CD14-positive monocyte (primary cell): ENCODE results near the gene MAPK7. TPM values are rescaled to one million over a fixed set of nuclear protein-coding genes. Genes with fewer than 3 reads are reported as not detected.

Experiments used
- DNase-seq, 3 donors: peaks; one replicate each; pipeline ENCODE4 v3.0.0-alpha.2; 2011 to 2022
- H2AFZ ChIP-seq: 2 replicates; pipeline ENCODE4 v1.6.0; 2012; ENCODE audit warnings: mild to moderate bottlenecking, low read depth, low read length, inconsistent platforms; ENCODE audit not compliant: insufficient read depth, poor library complexity, severe bottlenecking
- H3K27ac ChIP-seq, 2 donors: 1 replicate in 1 of 2; 2 replicates in 1 of 2; pipeline ENCODE4 v1.5.1; 2012 to 2013; ENCODE audit warnings: low read length in 2 of 2, control low read depth in 1 of 2, inconsistent platforms in 1 of 2, low read depth in 1 of 2, mild to moderate bottlenecking in 1 of 2
- H3K27me3 ChIP-seq, 2 donors: one replicate each; pipeline versions ENCODE4 v1.6.0 to v1.6.1; 2011 to 2013; ENCODE audit warnings: low read length in 2 of 2; ENCODE audit not compliant: control insufficient read depth in 2 of 2, insufficient read depth in 2 of 2
- H3K36me3 ChIP-seq, 2 donors: replicated peaks in 1 of 2; 1 replicate in 1 of 2; 2 replicates in 1 of 2; pipeline versions ENCODE4 v1.5.1 to v1.6.1; 2012 to 2013; ENCODE audit warnings: low read length in 2 of 2, control low read depth in 1 of 2, inconsistent platforms in 1 of 2, mild to moderate bottlenecking in 1 of 2; ENCODE audit not compliant: insufficient read depth in 2 of 2, control insufficient read depth in 1 of 2
- H3K4me1 ChIP-seq, 2 donors: 1 replicate in 1 of 2; 2 replicates in 1 of 2; pipeline versions ENCODE4 v1.5.1 to v1.6.1; 2012 to 2013; ENCODE audit warnings: low read length in 2 of 2, control low read depth in 1 of 2, inconsistent platforms in 1 of 2, mild to moderate bottlenecking in 1 of 2, moderate library complexity in 1 of 2; ENCODE audit not compliant: insufficient read depth in 2 of 2, control insufficient read depth in 1 of 2
- H3K4me2 ChIP-seq: replicated peaks from 2 replicates; pipeline ENCODE3; 2012; ENCODE audit warnings: low read length, moderate library complexity, mild to moderate bottlenecking; ENCODE audit not compliant: poor library complexity, severe bottlenecking; ENCODE audit errors: extremely low read depth
- H3K4me3 ChIP-seq, 3 experiments: fragments of 200-600 bp in 1 of 3; sonication (generic) in 1 of 3; replicated peaks in 1 of 3; 1 replicate in 2 of 3; 2 replicates in 1 of 3; pipeline ENCODE4 v1.5.1; 2011 to 2013; ENCODE audit warnings: low read length in 3 of 3, mild to moderate bottlenecking in 3 of 3, control low read depth in 2 of 3, low read depth in 2 of 3, inconsistent platforms in 1 of 3, moderate library complexity in 1 of 3
- H3K79me2 ChIP-seq: 2 replicates; pipeline ENCODE4 v1.6.0; 2012; ENCODE audit warnings: mild to moderate bottlenecking, control low read depth, inconsistent platforms, low read length, moderate library complexity; ENCODE audit not compliant: insufficient read depth
- H3K9ac ChIP-seq: 2 replicates; pipeline ENCODE4 v1.6.0; 2017; ENCODE audit warnings: low read length, mild to moderate bottlenecking; ENCODE audit not compliant: insufficient read depth, poor library complexity, severe bottlenecking
- H3K9me3 ChIP-seq, 2 donors: replicated peaks in 1 of 2; 1 replicate in 1 of 2; 2 replicates in 1 of 2; pipeline versions ENCODE4 v1.5.1 to v1.6.1; 2012 to 2013; ENCODE audit warnings: low read length in 2 of 2, control low read depth in 1 of 2; ENCODE audit not compliant: control insufficient read depth in 1 of 2, insufficient read depth in 1 of 2
- H4K20me1 ChIP-seq: 2 replicates; pipeline ENCODE4 v1.6.0; 2012; ENCODE audit warnings: mild to moderate bottlenecking, low read length, control low read depth, moderate library complexity; ENCODE audit not compliant: insufficient read depth
- H3K27ac Mint-ChIP-seq, 7 donors: one replicate each; pipeline ENCODE4 v1.8.0; 2020; ENCODE audit warnings: mild to moderate bottlenecking in 7 of 7, mixed read lengths in 7 of 7, moderate library complexity in 6 of 7, inconsistent platforms in 2 of 7
- H3K27me3 Mint-ChIP-seq, 3 donors: one replicate each; pipeline ENCODE4 v1.8.0; 2021 to 2022; ENCODE audit warnings: low read depth in 3 of 3, mild to moderate bottlenecking in 3 of 3, mixed read lengths in 3 of 3, moderate library complexity in 3 of 3, inconsistent platforms in 1 of 3
- H3K36me3 Mint-ChIP-seq, 2 donors: one replicate each; pipeline ENCODE4 v1.8.0; 2020; ENCODE audit warnings: mixed read lengths in 2 of 2, inconsistent platforms in 1 of 2, mild to moderate bottlenecking in 1 of 2
- H3K4me1 Mint-ChIP-seq: one replicate; pipeline ENCODE4 v1.8.0; 2020; ENCODE audit warnings: mild to moderate bottlenecking, mixed read lengths
- H3K4me3 Mint-ChIP-seq, 2 donors: one replicate each; pipeline ENCODE4 v1.8.0; 2020; ENCODE audit warnings: mild to moderate bottlenecking in 2 of 2, mixed read lengths in 2 of 2, moderate library complexity in 1 of 2
- H3K9me3 Mint-ChIP-seq, 7 donors: one replicate each; pipeline ENCODE4 v1.8.0; 2020 to 2022; ENCODE audit warnings: mixed read lengths in 7 of 7, mild to moderate bottlenecking in 6 of 7, moderate library complexity in 6 of 7, inconsistent platforms in 2 of 7
- WGBS: methylation state at CpG from one replicate; pipeline ENCODE4 v1.1.5; 2013; ENCODE audit warnings: missing lambda C conversion rate; ENCODE audit not compliant: insufficient coverage; 5-methylcytosine and 5-hydroxymethylcytosine counted together
- intact Hi-C, 2 donors: fragments of 100-400 bp; cut with micrococcal nuclease; formaldehyde crosslinking; loops; one replicate each; pipeline versions ENCODE4 v1.15.0 to v1.15.1; 2023
- polyA plus RNA-seq, 3 donors: library from polyadenylated mRNA; depleted of rRNA in 1 of 3; unstranded in 2 of 3; stranded (reverse) in 1 of 3; fragments of 300-500 nt in 2 of 3; fragments of >200 nt in 1 of 3; fragmentation: Illumina TruSeq in 2 of 3; gene quantifications; 1 replicate in 2 of 3; 2 replicates in 1 of 3; pipeline ENCODE4 v1.2.3, GENCODE V29; 2012 to 2021
- TF ChIP-seq, protein P1 (sequence below): fragments of 200-600 bp; IDR thresholded peaks from one replicate; pipeline ENCODE4 v1.8.0; 2022; ENCODE audit warnings: antibody characterized with exemption, mild to moderate bottlenecking

MAPK7 gene
- polyA plus RNA-seq, 3 donors = 9.3 to 130 (median 10.0) TPM

DNA sequence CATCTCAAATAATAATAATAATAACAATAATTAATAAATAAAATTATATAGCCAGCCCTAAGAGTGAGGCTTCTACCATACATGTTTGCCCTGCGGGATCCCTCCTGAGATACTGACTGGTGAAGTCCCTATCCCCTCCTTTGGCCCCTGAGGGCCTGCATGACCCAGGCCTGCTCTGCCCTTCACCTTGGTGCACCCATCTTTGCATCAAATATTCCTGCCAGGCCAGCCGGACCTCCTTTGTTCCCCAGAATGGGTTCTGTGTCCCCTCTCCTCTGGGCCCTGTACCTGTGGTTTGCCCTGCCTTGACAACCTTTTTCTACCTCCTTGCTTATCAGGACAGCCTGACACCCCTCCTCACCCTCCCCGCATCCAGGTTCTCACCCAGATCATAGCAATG lies 30.8 kb downstream of the MAPK7 start:
- Mint-ChIP-seq H3K27ac (peak overlapping the region in 1 of 7 donors; percentile 63), H3K4me3 (no peak overlapping the region), H3K9me3 (no peaks in the 10 kb centered on the region), H3K36me3 (no peaks in the 10 kb centered on the region), H3K4me1 (no peaks in the 10 kb centered on the region), H3K27me3 (peaks cover 10 to 15% (median 13%) of the 10 kb centered on the region in 3 donors)
- no peak overlapping the region for H3K4me3 ChIP-seq
- intact Hi-C loops = loop anchor here in 1 of 2 donors (5.0 kb wide), 1 partner anchor 33 kb away; no protein-coding TSS in a partner anchor
- H3K27me3 ChIP-seq = peaks cover 0 to 9% of the 10 kb centered on the region in 2 donors
- no peaks in the 10 kb centered on the region for H3K9me3 ChIP-seq
- WGBS = 91% methylated on average over 1 of the region's 3 CpGs
- H4K20me1 ChIP-seq = no peaks in the 10 kb centered on the region
- no peaks in the 10 kb centered on the region for H3K4me1 ChIP-seq
- H3K9ac ChIP-seq = no peak overlapping the region
- TF ChIP-seq, protein P1, sequence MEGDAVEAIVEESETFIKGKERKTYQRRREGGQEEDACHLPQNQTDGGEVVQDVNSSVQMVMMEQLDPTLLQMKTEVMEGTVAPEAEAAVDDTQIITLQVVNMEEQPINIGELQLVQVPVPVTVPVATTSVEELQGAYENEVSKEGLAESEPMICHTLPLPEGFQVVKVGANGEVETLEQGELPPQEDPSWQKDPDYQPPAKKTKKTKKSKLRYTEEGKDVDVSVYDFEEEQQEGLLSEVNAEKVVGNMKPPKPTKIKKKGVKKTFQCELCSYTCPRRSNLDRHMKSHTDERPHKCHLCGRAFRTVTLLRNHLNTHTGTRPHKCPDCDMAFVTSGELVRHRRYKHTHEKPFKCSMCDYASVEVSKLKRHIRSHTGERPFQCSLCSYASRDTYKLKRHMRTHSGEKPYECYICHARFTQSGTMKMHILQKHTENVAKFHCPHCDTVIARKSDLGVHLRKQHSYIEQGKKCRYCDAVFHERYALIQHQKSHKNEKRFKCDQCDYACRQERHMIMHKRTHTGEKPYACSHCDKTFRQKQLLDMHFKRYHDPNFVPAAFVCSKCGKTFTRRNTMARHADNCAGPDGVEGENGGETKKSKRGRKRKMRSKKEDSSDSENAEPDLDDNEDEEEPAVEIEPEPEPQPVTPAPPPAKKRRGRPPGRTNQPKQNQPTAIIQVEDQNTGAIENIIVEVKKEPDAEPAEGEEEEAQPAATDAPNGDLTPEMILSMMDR = no peak
- H3K79me2 ChIP-seq = no peaks in the 10 kb centered on the region
- no peaks in the 10 kb centered on the region for H3K36me3 ChIP-seq
- DNase-seq = no peak
- no peak overlapping the region for H2AFZ ChIP-seq
- H3K4me2 ChIP-seq = no peak overlapping the region
- no peak overlapping the region for H3K27ac ChIP-seq

DNA sequence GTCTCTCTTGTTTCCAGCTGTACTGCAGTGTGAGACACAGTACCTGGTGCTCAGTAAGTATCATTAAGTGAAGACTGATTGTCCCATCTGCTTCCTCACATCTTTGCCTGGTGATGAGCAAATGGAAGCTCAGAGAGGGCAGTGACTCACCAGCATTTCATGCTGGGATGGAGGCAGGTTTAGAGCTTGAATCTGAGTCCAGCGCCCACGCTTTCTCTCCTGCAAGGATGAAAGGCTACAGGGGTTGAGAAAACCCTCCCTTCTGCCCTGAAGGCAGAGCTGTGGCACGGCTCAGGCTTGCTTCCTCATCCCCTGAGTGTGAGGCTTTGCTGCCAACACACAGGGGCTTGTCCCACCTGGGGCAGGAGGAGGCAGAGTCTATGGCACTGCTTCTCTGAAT lies 31.2 kb downstream of the MAPK7 start:
- 74% methylated on average over 3 of the region's 3 CpGs for WGBS
- no peak overlapping the region for H2AFZ ChIP-seq
- Mint-ChIP-seq H3K27ac (peak overlapping the region in 1 of 7 donors; percentile 63), H3K4me3 (no peak overlapping the region), H3K4me1 (no peaks in the 10 kb centered on the region), H3K36me3 (no peaks in the 10 kb centered on the region), H3K27me3 (peaks cover 10 to 15% (median 13%) of the 10 kb centered on the region in 3 donors), H3K9me3 (no peaks in the 10 kb centered on the region)
- H3K27me3 ChIP-seq = peaks cover 0 to 9% of the 10 kb centered on the region in 2 donors
- H3K36me3 ChIP-seq = no peaks in the 10 kb centered on the region
- no peaks in the 10 kb centered on the region for H3K79me2 ChIP-seq
- H3K9me3 ChIP-seq = no peaks in the 10 kb centered on the region
- no peak overlapping the region for H3K9ac ChIP-seq
- H3K4me1 ChIP-seq = no peaks in the 10 kb centered on the region
- no peaks in the 10 kb centered on the region for H4K20me1 ChIP-seq
- H3K4me2 ChIP-seq = no peak overlapping the region
- TF ChIP-seq, protein P1 = no peak
- H3K27ac ChIP-seq = no peak overlapping the region
- H3K4me3 ChIP-seq = no peak overlapping the region
- DNase-seq = no peak
- intact Hi-C loops = loop anchor here in 1 of 2 donors (5.0 kb wide), 1 partner anchor 33 kb away; no protein-coding TSS in a partner anchor
